Heart left ventricle (tissue), 16 donors: ENCODE data around the gene ZMIZ1. TPM values are rescaled to one million over a fixed set of nuclear protein-coding genes. Genes with fewer than 3 reads are reported as not detected.

ENCODE experiments used
- ATAC-seq, 4 donors: fragments of 200-7000 bp; cut with Tn5 transposase; one replicate each; pipeline ENCODE4 v1.9.1; 2020 to 2022; ENCODE audit warnings: moderate library complexity in 4 of 4, mild to moderate bottlenecking in 3 of 4, moderate number of reproducible peaks in 1 of 4
- DNase-seq, 5 donors: peaks; one replicate each; pipeline ENCODE4 v3.0.0-alpha.2; 2020
- H3K27ac ChIP-seq, 12 donors: fragments of 200-600 bp; sonication (generic) in 4 of 12; one replicate each; pipeline versions ENCODE4 v1.5.0 to v1.8.0; 2016 to 2022; ENCODE audit warnings: mild to moderate bottlenecking in 2 of 12
- H3K27me3 ChIP-seq, 9 donors: fragments of 200-600 bp; sonication (generic) in 2 of 9; one replicate each; pipeline versions ENCODE4 v1.5.1 to v1.8.0; 2016 to 2022; ENCODE audit warnings: mild to moderate bottlenecking in 3 of 9
- H3K36me3 ChIP-seq, 9 donors: fragments of 200-600 bp; sonication (generic) in 2 of 9; one replicate each; pipeline versions ENCODE4 v1.5.0 to v1.8.0; 2018 to 2022; ENCODE audit warnings: mild to moderate bottlenecking in 2 of 9
- H3K4me1 ChIP-seq, 12 donors: fragments of 200-600 bp; sonication (generic) in 4 of 12; one replicate each; pipeline versions ENCODE4 v1.5.0 to v1.8.0; 2016 to 2022; ENCODE audit warnings: mild to moderate bottlenecking in 3 of 12
- H3K4me3 ChIP-seq, 12 donors: fragments of 200-600 bp; sonication (generic) in 4 of 12; one replicate each; pipeline versions ENCODE4 v1.5.0 to v1.8.0; 2017 to 2022; ENCODE audit warnings: mild to moderate bottlenecking in 9 of 12, moderate library complexity in 4 of 12
- H3K9me3 ChIP-seq, 12 donors: fragments of 200-600 bp; sonication (generic) in 4 of 12; one replicate each; pipeline versions ENCODE4 v1.5.0 to v1.8.0; 2016 to 2022; ENCODE audit warnings: mild to moderate bottlenecking in 1 of 12
- CTCF ChIP-seq, 12 donors: fragments of 200-600 bp; sonication (generic) in 4 of 12; IDR thresholded peaks; one replicate each; pipeline versions ENCODE4 v1.5.0 to v1.8.0; 2018 to 2022; ENCODE audit warnings: antibody characterized with exemption in 12 of 12, mild to moderate bottlenecking in 5 of 12
- POLR2A ChIP-seq, 2 donors: fragments of 450-650 bp; IDR thresholded peaks; one replicate each; pipeline ENCODE4 v1.6.1; 2017; ENCODE audit warnings: antibody characterized with exemption in 2 of 2, mild to moderate bottlenecking in 2 of 2, moderate library complexity in 2 of 2
- WGBS, 4 donors: extraction: QIAGEN DNeasy Blood & Tissue Kit in 2 of 4; methylation state at CpG; one replicate each; pipeline versions ENCODE4 v1.1.5 to v1.1.7; 2013 to 2018; 5-methylcytosine and 5-hydroxymethylcytosine counted together
- intact Hi-C, 10 donors: fragments of 100-400 bp; cut with DNase I; formaldehyde crosslinking; loops; one replicate each; pipeline versions ENCODE4 v1.11.1 to v1.14.2; 2022
- polyA plus RNA-seq, 2 donors: library from polyadenylated mRNA; stranded (reverse); fragments of 200-250 nt; gene quantifications; one replicate each; pipeline ENCODE4 v1.2.3, GENCODE V29; 2013
- total RNA-seq, 9 donors: library from RNA; depleted of rRNA in 2 of 9; stranded (reverse); fragments of >200 nt in 2 of 9; fragmentation: NEBNext Ultra II Directional in 3 of 9; extraction: Animal tissue kit (Norgen Biotek cat#: 25700) in 3 of 9; gene quantifications; one replicate each; pipeline versions ENCODE4 v1.1.0 to v1.2.4, GENCODE V29; 2016 to 2023
- donor health status: ischemic (EF 13 %, LVEDD 7.1; RV severe dilation, severe dysfunction).
- donor health status: healthy with polysubstance abuse.
- donor health status: DM: no; HTN: yes; CAD: no.
- donor health status: DM: no; HTN: no; CAD: no.
- donor health status: ischemic (EF 25% LVEDD 6.9; RV normal size, moderate dysfunction).
- donor health status: ischemic (EF 25% LVEDD 5.7; RV mildly dilated, moderate dysfunction).
- donor health status: healthy.
- donor health status: DM: yes; HTN: yes; CAD: no.
- donor health status: ischemic (EF 35%, LVEDD 5.7; RV mildly dilated, moderate dysfunction).
- donor health status: nonischemic (EF 11% LVEDD 7.7; RV severe dilation, severe dysfunction).
- donor health status: DM: yes; HTN: yes; CAD: no.
- donor health status: PGD.
- donor health status: ischemic (EF 29% LVEDD 5.4; RV normal size, mild dysfunction).
- donor health status: nonischemic (EF 23%, LVEDD 6.1; RV moderate dilation, normal function).

Gene ZMIZ1
- total and polyA plus RNA-seq, 11 donors: 19.7 to 75.4 (median 49.2) TPM

DNA sequence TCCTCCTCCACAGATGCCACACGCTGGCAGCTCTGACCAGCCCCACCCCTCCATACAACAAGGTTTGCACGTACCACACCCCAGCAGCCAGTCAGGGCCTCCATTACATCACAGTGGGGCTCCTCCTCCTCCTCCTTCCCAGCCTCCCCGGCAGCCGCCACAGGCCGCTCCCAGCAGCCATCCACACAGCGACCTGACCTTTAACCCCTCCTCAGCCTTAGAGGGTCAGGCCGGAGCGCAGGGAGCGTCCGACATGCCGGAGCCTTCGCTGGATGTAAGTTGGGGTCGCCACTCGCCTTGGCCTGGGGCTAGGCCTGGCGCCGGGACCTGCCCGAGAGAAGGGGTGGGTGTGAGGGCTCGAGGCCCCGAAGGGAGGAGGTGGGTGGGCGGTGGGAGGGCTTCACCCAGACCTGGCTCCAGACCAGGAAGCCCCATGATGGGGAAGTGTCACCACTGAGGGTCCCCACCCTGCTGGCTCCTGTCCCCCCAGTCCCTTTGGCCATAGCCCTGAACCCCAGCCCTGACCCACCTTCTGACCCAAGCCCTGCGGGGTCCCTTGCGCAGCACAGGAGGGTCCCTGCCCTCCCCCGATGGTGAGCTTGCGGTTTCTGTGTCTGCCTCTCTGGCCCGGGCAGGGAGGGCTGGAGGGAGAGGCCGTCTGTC is 242.3 kb downstream of the ZMIZ1 start:
- H3K4me3 ChIP-seq: no peak overlapping the region
- no peak for TF ChIP-seq CTCF (IDR thresholded peaks at IDR 0.05)
- TF ChIP-seq POLR2A (IDR thresholded peaks at IDR 0.05): no peak
- ATAC-seq: no peak
- peak in 3 of 5 donors; percentile 25 to 59 (median 30) for DNase-seq
- H3K9me3 ChIP-seq: no peaks in the 10 kb centered on the region
- intact Hi-C loops: no loop called here
- peaks cover 0 to 9% (median 0%) of the 10 kb centered on the region in 12 donors for H3K4me1 ChIP-seq
- H3K27ac ChIP-seq: peak overlapping the region in 1 of 12 donors; percentile 57
- H3K36me3 ChIP-seq: peaks cover 0 to 99% (median 93%) of the 10 kb centered on the region in 9 donors
- 78 to 91% (median 85%) methylated on average over 22 to 26 of the region's 26 CpGs for WGBS, 4 donors
- no peaks in the 10 kb centered on the region for H3K27me3 ChIP-seq

- Histone ChIP-seq H3K36me3 (peaks cover 0 to 91% (median 86%) of the 10 kb centered on the region in 9 donors), H3K4me3 (no peak overlapping the region), H3K9me3 (no peaks in the 10 kb centered on the region), H3K27me3 (no peaks in the 10 kb centered on the region), H3K4me1 (peaks cover 0 to 11% (median 2%) of the 10 kb centered on the region in 12 donors), H3K27ac (peak overlapping the region in 1 of 12 donors; percentile 57)
- WGBS, 4 donors: 70 to 79% (median 74%) methylated on average over 8 to 15 of the region's 15 CpGs
- intact Hi-C loops: no loop called here
- peak in 1 of 4 donors; percentile 5 for ATAC-seq
- TF ChIP-seq CTCF (IDR thresholded peaks at IDR 0.05) (no peak), POLR2A (IDR thresholded peaks at IDR 0.05) (no peak)
- peak in 2 of 5 donors; percentile 21 to 56 for DNase-seq
Measured at GRCh38 chr10:79311581-79312407, 243.0 kb downstream of the ZMIZ1 start.

GRCh38 chr10:79312601-79313187 is 243.9 kb downstream of the ZMIZ1 start:
- peaks cover 0 to 19% (median 8%) of the 10 kb centered on the region in 12 donors for H3K4me1 ChIP-seq
- intact Hi-C loops: no loop called here
- no peak overlapping the region for H3K4me3 ChIP-seq
- ATAC-seq (no peak), DNase-seq (peak in 2 of 5 donors; percentile 18 to 21)
- no peaks in the 10 kb centered on the region for H3K9me3 ChIP-seq
- peak overlapping the region in 1 of 12 donors; percentile 9 for H3K27ac ChIP-seq
- peaks cover 0 to 82% (median 77%) of the 10 kb centered on the region in 9 donors for H3K36me3 ChIP-seq
- 89 to 94% (median 92%) methylated on average over 11 to 22 of the region's 22 CpGs for WGBS, 4 donors
- no peak for TF ChIP-seq POLR2A (IDR thresholded peaks at IDR 0.05)
- TF ChIP-seq CTCF (IDR thresholded peaks at IDR 0.05): no peak
- no peaks in the 10 kb centered on the region for H3K27me3 ChIP-seq

- Histone ChIP-seq H3K4me3 (no peak overlapping the region), H3K4me1 (peaks cover 0 to 24% (median 9%) of the 10 kb centered on the region in 12 donors), H3K9me3 (no peaks in the 10 kb centered on the region), H3K36me3 (peaks cover 0 to 76% (median 71%) of the 10 kb centered on the region in 9 donors), H3K27me3 (no peaks in the 10 kb centered on the region), H3K27ac (peak overlapping the region in 1 of 12 donors; percentile 9)
- DNase-seq (peak in 2 of 5 donors; percentile 14 to 17), ATAC-seq (no peak)
- 76 to 82% (median 80%) methylated on average over 8 of the region's 8 CpGs for WGBS, 4 donors
- TF ChIP-seq POLR2A (IDR thresholded peaks at IDR 0.05): no peak
- no peak for TF ChIP-seq CTCF (IDR thresholded peaks at IDR 0.05)
- intact Hi-C loops: no loop called here
Measured at GRCh38 chr10:79313320-79313719, 244.6 kb downstream of the ZMIZ1 start.
